ENCODE results near the gene ARHGAP8.

ARHGAP8 gene

GRCh38 chr22:44862281-44862680 is 109.9 kb downstream of the ARHGAP8 start:
- no peak for DNase-seq (ENCODE audit: low spot score)

- DNase-seq (ENCODE audit: low spot score), result no peak
Observed at GRCh38 chr22:44862981-44863860, 110.8 kb downstream of the ARHGAP8 start.

GRCh38 chr22:44865193-44866057 is 113.0 kb downstream of the ARHGAP8 start:
- DNase-seq (ENCODE audit: low spot score), result no peak

GRCh38 chr22:44869196-44869595 is 116.8 kb downstream of the ARHGAP8 start:
- no peak for DNase-seq (ENCODE audit: low spot score)

- no peak for DNase-seq (ENCODE audit: low spot score)
Observed at GRCh38 chr22:44870021-44870420, 117.6 kb downstream of the ARHGAP8 start.

GRCh38 chr22:44871782-44872181 is 119.4 kb downstream of the ARHGAP8 start:
- no peak for DNase-seq (ENCODE audit: low spot score)

- no peak for DNase-seq (ENCODE audit: low spot score)
Observed at GRCh38 chr22:44876921-44877320, 124.5 kb downstream of the ARHGAP8 start.

GRCh38 chr22:44878483-44879300 is 126.3 kb downstream of the ARHGAP8 start:
- no peak for DNase-seq (ENCODE audit: low spot score)

- no peak for DNase-seq (ENCODE audit: low spot score)
Observed at GRCh38 chr22:44879301-44879680, 126.9 kb downstream of the ARHGAP8 start.

GRCh38 chr22:44880610-44881290 is 128.4 kb downstream of the ARHGAP8 start:
- no peak for DNase-seq (ENCODE audit: low spot score)

GRCh38 chr22:44881624-44882023 is 129.2 kb downstream of the ARHGAP8 start:
- no peak for DNase-seq (ENCODE audit: low spot score)

- no peak for DNase-seq (ENCODE audit: low spot score)
Observed at GRCh38 chr22:44882226-44882905, 130.0 kb downstream of the ARHGAP8 start.

- DNase-seq (ENCODE audit: low spot score), result no peak
Observed at GRCh38 chr22:44883011-44883421, 130.6 kb downstream of the ARHGAP8 start.

- no peak for DNase-seq (ENCODE audit: low spot score)
Observed at GRCh38 chr22:44884562-44884961, 132.2 kb downstream of the ARHGAP8 start.

GRCh38 chr22:44884968-44885805 is 132.8 kb downstream of the ARHGAP8 start:
- DNase-seq (ENCODE audit: low spot score), result peak; percentile 47

GRCh38 chr22:44885806-44886360 is 133.5 kb downstream of the ARHGAP8 start:
- DNase-seq (ENCODE audit: low spot score), result no peak

- DNase-seq (ENCODE audit: low spot score), result no peak
Observed at GRCh38 chr22:44887941-44888366, 135.6 kb downstream of the ARHGAP8 start.

- no peak for DNase-seq (ENCODE audit: low spot score)
Observed at GRCh38 chr22:44888491-44889254, 136.3 kb downstream of the ARHGAP8 start.

Measured in HuH-7.5 (cell line).